ENCODE measurements around the gene TBC1D28.
"Not testable (repeated sequence)": the region's sequence is repeated elsewhere in the genome, so short reads cannot be mapped to it uniquely, and the experiment has no call there.

The TBC1D28 gene

GRCh38 chr17:18593138-18593537 lies 51.1 kb downstream of the TBC1D28 start:
- DNase-seq = not testable (repeated sequence)
